Sigmoid colon (tissue), 7 donors: ENCODE measurements around the gene ENTPD6. TPM values are rescaled to one million over a fixed set of nuclear protein-coding genes. Genes with fewer than 3 reads are reported as not detected.

Experiments
- DNase-seq: peaks from one replicate; pipeline ENCODE4 v3.0.0-alpha.2; 2019
- H3K27ac ChIP-seq, 4 donors: fragments of 200-600 bp; sonication (generic); one replicate each; pipeline ENCODE4 v1.5.1; 2016 to 2019; ENCODE audit warnings: mild to moderate bottlenecking in 1 of 4
- H3K27me3 ChIP-seq, 3 donors: fragments of 200-600 bp; sonication (generic); one replicate each; pipeline ENCODE4 v1.5.1; 2019; ENCODE audit warnings: mild to moderate bottlenecking in 1 of 3
- H3K36me3 ChIP-seq, 4 donors: fragments of 200-600 bp; sonication (generic); one replicate each; pipeline ENCODE4 v1.5.1; 2016 to 2019
- H3K4me1 ChIP-seq, 4 donors: fragments of 200-600 bp; sonication (generic); one replicate each; pipeline ENCODE4 v1.5.1; 2017 to 2019
- H3K4me3 ChIP-seq, 4 donors: fragments of 200-600 bp; sonication (generic); one replicate each; pipeline ENCODE4 v1.5.1; 2017 to 2019; ENCODE audit warnings: mild to moderate bottlenecking in 2 of 4, moderate library complexity in 1 of 4
- H3K9me3 ChIP-seq, 4 donors: fragments of 200-600 bp in 3 of 4; sonication (generic) in 3 of 4; one replicate each; pipeline versions ENCODE4 v1.5.1 to v1.6.1; 2013 to 2019
- CTCF ChIP-seq, 4 experiments: fragments of 450-650 bp in 3 of 4; fragments of 200-600 bp in 1 of 4; IDR thresholded peaks; one replicate each; pipeline ENCODE4 v1.5.1; 2016 to 2019; ENCODE audit warnings: antibody characterized with exemption in 4 of 4, mild to moderate bottlenecking in 3 of 4, moderate library complexity in 2 of 4
- EP300 ChIP-seq, 4 donors: sonication (generic); formaldehyde crosslinking; IDR thresholded peaks; one replicate each; pipeline ENCODE4 v1.6.1; 2017; ENCODE audit warnings: antibody characterized with exemption in 4 of 4
- POLR2A ChIP-seq, 2 donors: fragments of 450-650 bp; IDR thresholded peaks; one replicate each; pipeline ENCODE4 v1.6.1; 2016; ENCODE audit warnings: antibody characterized with exemption in 2 of 2, mild to moderate bottlenecking in 2 of 2, moderate library complexity in 2 of 2
- POLR2AphosphoS5 ChIP-seq, 4 donors: sonication (generic); formaldehyde crosslinking; IDR thresholded peaks; one replicate each; pipeline ENCODE4 v1.6.1; 2017; ENCODE audit warnings: antibody characterized with exemption in 4 of 4
- WGBS, 2 donors: extraction: QIAGEN DNeasy Blood & Tissue Kit; methylation state at CpG; one replicate each; pipeline ENCODE4 v1.1.7; 2013; 5-methylcytosine and 5-hydroxymethylcytosine counted together
- intact Hi-C: fragments of 100-400 bp; cut with DNase I; formaldehyde crosslinking; loops from one replicate; pipeline ENCODE4 v1.15.1; 2023
- polyA plus RNA-seq, 3 donors: library from polyadenylated mRNA; stranded (reverse); fragments of 200-250 nt; gene quantifications; one replicate each; pipeline ENCODE4 v1.2.3, GENCODE V29; 2013
- total RNA-seq, 4 donors: library from RNA; depleted of rRNA; stranded (reverse); fragments of >200 nt; gene quantifications; one replicate each; pipeline ENCODE4 v1.1.0, GENCODE V29; 2016
- donor health status: healthy with polysubstance abuse.
- donor health status: Bipolar disorder and iron deficiency.
- donor health status: healthy.

The ENTPD6 gene
- total and polyA plus RNA-seq, 7 donors = 26.0 to 117 (median 41.4) TPM

- H3K36me3 ChIP-seq = peaks cover 20 to 70% (median 45%) of the 10 kb centered on the region in 4 donors
- H3K4me3 ChIP-seq = no peak overlapping the region
- H3K4me1 ChIP-seq = no peaks in the 10 kb centered on the region
- no peaks in the 10 kb centered on the region for H3K9me3 ChIP-seq
- no peak for TF ChIP-seq POLR2A (IDR thresholded peaks at IDR 0.05)
- TF ChIP-seq POLR2AphosphoS5 (IDR thresholded peaks at IDR 0.05) = no peak
- TF ChIP-seq CTCF (IDR thresholded peaks at IDR 0.05) = no peak
- no peak for TF ChIP-seq EP300 (IDR thresholded peaks at IDR 0.05)
- no peak for DNase-seq
- intact Hi-C loops = no loop called here
- H3K27ac ChIP-seq = no peak overlapping the region
- no peaks in the 10 kb centered on the region for H3K27me3 ChIP-seq
- WGBS, 2 donors = 83 to 95% methylated on average over 7 of the region's 7 CpGs
These were observed 15.8 kb downstream of the ENTPD6 start for GRCh38 chr20:25211273-25211672.

GRCh38 chr20:25212242-25212641 lies 16.7 kb downstream of the ENTPD6 start:
- 79 to 92% methylated on average over 5 of the region's 5 CpGs for WGBS, 2 donors
- DNase-seq = no peak

GRCh38 chr20:25213566-25214425 lies 18.3 kb downstream of the ENTPD6 start:
- Histone ChIP-seq H3K4me3 (no peak overlapping the region), H3K4me1 (no peaks in the 10 kb centered on the region), H3K36me3 (peaks cover 28 to 91% (median 56%) of the 10 kb centered on the region in 4 donors), H3K27ac (no peak overlapping the region), H3K9me3 (no peaks in the 10 kb centered on the region), H3K27me3 (no peaks in the 10 kb centered on the region)
- WGBS, 2 donors = 92 to 96% methylated on average over 21 of the region's 21 CpGs
- no peak for TF ChIP-seq CTCF (IDR thresholded peaks at IDR 0.05)
- TF ChIP-seq POLR2A (IDR thresholded peaks at IDR 0.05) = no peak
- TF ChIP-seq POLR2AphosphoS5 (IDR thresholded peaks at IDR 0.05) = no peak
- no peak for TF ChIP-seq EP300 (IDR thresholded peaks at IDR 0.05)
- intact Hi-C loops = no loop called here
- DNase-seq = no peak

More at GRCh38 chr20:25212242-25212641, 16.7 kb downstream of the ENTPD6 start:
- Histone ChIP-seq H3K4me1 (no peaks in the 10 kb centered on the region), H3K4me3 (no peak overlapping the region), H3K27ac (no peak overlapping the region), H3K36me3 (peaks cover 28 to 76% (median 49%) of the 10 kb centered on the region in 4 donors), H3K9me3 (no peaks in the 10 kb centered on the region), H3K27me3 (no peaks in the 10 kb centered on the region)
- no peak for TF ChIP-seq POLR2AphosphoS5 (IDR thresholded peaks at IDR 0.05)
- no peak for TF ChIP-seq POLR2A (IDR thresholded peaks at IDR 0.05)
- TF ChIP-seq EP300 (IDR thresholded peaks at IDR 0.05) = no peak
- no peak for TF ChIP-seq CTCF (IDR thresholded peaks at IDR 0.05)
- intact Hi-C loops = no loop called here

GRCh38 chr20:25214426-25214790 lies 18.9 kb downstream of the ENTPD6 start:
- DNase-seq = no peak
- TF ChIP-seq POLR2A (IDR thresholded peaks at IDR 0.05) (no peak), CTCF (IDR thresholded peaks at IDR 0.05) (no peak), EP300 (IDR thresholded peaks at IDR 0.05) (no peak), POLR2AphosphoS5 (IDR thresholded peaks at IDR 0.05) (no peak)
- Histone ChIP-seq H3K27me3 (no peaks in the 10 kb centered on the region), H3K9me3 (no peaks in the 10 kb centered on the region), H3K36me3 (peaks cover 28 to 97% (median 56%) of the 10 kb centered on the region in 4 donors), H3K4me1 (no peaks in the 10 kb centered on the region), H3K27ac (no peak overlapping the region), H3K4me3 (no peak overlapping the region)
- 80 to 93% methylated on average over 7 of the region's 7 CpGs for WGBS, 2 donors
- intact Hi-C loops = no loop called here
